H9 (cell line): ENCODE data around the gene SLC36A4. TPM values are rescaled to one million over a fixed set of nuclear protein-coding genes. Genes with fewer than 3 reads are reported as not detected.

Experiments used
- DNase-seq: peaks from one replicate; pipeline ENCODE4 v3.0.0-alpha.2; 2017
- H2AFZ ChIP-seq: one replicate; pipeline ENCODE4 v1.6.1; 2013; ENCODE audit warnings: mild to moderate bottlenecking, low read length, control low read depth, moderate library complexity
- H2AK5ac ChIP-seq: 2 replicates; pipeline ENCODE4 v1.6.1; 2013; ENCODE audit warnings: low read length, control low read depth, mixed read lengths; ENCODE audit not compliant: insufficient read length
- H2BK120ac ChIP-seq: one replicate; pipeline ENCODE4 v1.6.1; 2013; ENCODE audit warnings: low read depth, mild to moderate bottlenecking, low read length, control low read depth, inconsistent platforms; ENCODE audit not compliant: poor library complexity, severe bottlenecking
- H2BK12ac ChIP-seq: 2 replicates; pipeline ENCODE4 v1.6.1; 2013; ENCODE audit warnings: low read length, control low read depth, mixed read lengths, low read depth; ENCODE audit not compliant: insufficient read length
- H2BK15ac ChIP-seq: 2 replicates; pipeline ENCODE4 v1.6.1; 2013; ENCODE audit warnings: low read depth, low read length, control low read depth
- H2BK20ac ChIP-seq: one replicate; pipeline ENCODE4 v1.6.1; 2013; ENCODE audit warnings: low read depth, mild to moderate bottlenecking, low read length, control low read depth, inconsistent platforms; ENCODE audit not compliant: poor library complexity, severe bottlenecking
- H2BK5ac ChIP-seq: 2 replicates; pipeline ENCODE4 v1.6.1; 2013; ENCODE audit warnings: low read length, control low read depth, mixed read lengths; ENCODE audit not compliant: insufficient read length
- H3K14ac ChIP-seq: 2 replicates; pipeline ENCODE4 v1.6.1; 2013; ENCODE audit warnings: low read length, control low read depth; ENCODE audit not compliant: insufficient read depth
- H3K18ac ChIP-seq: 2 replicates; pipeline ENCODE4 v1.6.1; 2013; ENCODE audit warnings: low read depth, mild to moderate bottlenecking, mixed read lengths, low read length, control low read depth; ENCODE audit not compliant: insufficient read length
- H3K23ac ChIP-seq: 2 replicates; pipeline ENCODE4 v1.6.1; 2013; ENCODE audit warnings: low read length, control low read depth, mixed read lengths, low read depth; ENCODE audit not compliant: insufficient read length
- H3K23me2 ChIP-seq: 2 replicates; pipeline ENCODE4 v1.6.1; 2013; ENCODE audit warnings: low read depth, mild to moderate bottlenecking, mixed read lengths, low read length, control low read depth; ENCODE audit not compliant: insufficient read length, poor library complexity, severe bottlenecking
- H3K27ac ChIP-seq: 2 replicates; pipeline ENCODE4 v1.5.1; 2013; ENCODE audit warnings: low read length, control low read depth, mixed read lengths, low read depth; ENCODE audit not compliant: insufficient read length
- H3K27me3 ChIP-seq: 2 replicates; pipeline ENCODE4 v1.6.1; 2013; ENCODE audit warnings: low read length, control low read depth, inconsistent platforms; ENCODE audit not compliant: insufficient read depth
- H3K4ac ChIP-seq: 2 replicates; pipeline ENCODE4 v1.6.1; 2013; ENCODE audit warnings: low read depth, mild to moderate bottlenecking, control low read depth, inconsistent platforms, low read length, moderate library complexity
- H3K4me1 ChIP-seq: 2 replicates; pipeline ENCODE4 v1.6.1; 2013; ENCODE audit warnings: low read length, control low read depth, inconsistent platforms; ENCODE audit not compliant: insufficient read depth
- H3K4me2 ChIP-seq: 2 replicates; pipeline ENCODE4 v1.6.1; 2013; ENCODE audit warnings: low read length, control low read depth, mixed read lengths; ENCODE audit not compliant: insufficient read length, insufficient read depth
- H3K56ac ChIP-seq: 2 replicates; pipeline ENCODE4 v1.6.1; 2013; ENCODE audit warnings: low read depth, mild to moderate bottlenecking, mixed read lengths, low read length, control low read depth; ENCODE audit not compliant: insufficient read length
- H3K79me1 ChIP-seq: 2 replicates; pipeline ENCODE4 v1.6.1; 2013; ENCODE audit warnings: low read depth, mild to moderate bottlenecking, moderate library complexity, low read length, control low read depth, inconsistent platforms; ENCODE audit not compliant: insufficient read depth, poor library complexity, severe bottlenecking
- H3K79me2 ChIP-seq: 2 replicates; pipeline ENCODE4 v1.6.1; 2013; ENCODE audit warnings: low read length, control low read depth, inconsistent platforms; ENCODE audit not compliant: insufficient read depth
- H3K9ac ChIP-seq: 2 replicates; pipeline ENCODE4 v1.6.1; 2013; ENCODE audit warnings: low read length, control low read depth, mixed read lengths; ENCODE audit not compliant: insufficient read length; ENCODE audit errors: extremely low read depth
- H3K9me3 ChIP-seq: one replicate; pipeline ENCODE4 v1.6.1; 2013; ENCODE audit warnings: low read depth, low read length, inconsistent platforms; ENCODE audit not compliant: control insufficient read depth
- H3T11ph ChIP-seq: one replicate; pipeline ENCODE4 v1.6.1; 2013; ENCODE audit warnings: mild to moderate bottlenecking, low read length, control low read depth, inconsistent platforms
- H4K20me1 ChIP-seq: one replicate; pipeline ENCODE4 v1.6.1; 2013; ENCODE audit not compliant: control insufficient read depth, insufficient read length, insufficient read depth
- H4K5ac ChIP-seq: 2 replicates; pipeline ENCODE4 v1.6.1; 2013; ENCODE audit warnings: low read depth, mild to moderate bottlenecking, mixed read lengths, low read length, control low read depth; ENCODE audit not compliant: insufficient read length
- H4K8ac ChIP-seq: replicated peaks from 2 replicates; pipeline ENCODE4 v1.6.1; 2013; ENCODE audit warnings: low read length, control low read depth, mixed read lengths, low read depth; ENCODE audit not compliant: insufficient read length
- H4K91ac ChIP-seq: 2 replicates; pipeline ENCODE4 v1.6.1; 2013; ENCODE audit warnings: low read depth, mild to moderate bottlenecking, moderate library complexity, mixed read lengths, low read length, control low read depth; ENCODE audit not compliant: insufficient read length
- H3K27ac Mint-ChIP-seq, 3 experiments: 2 replicates in 2 of 3; 3 replicates in 1 of 3; pipeline ENCODE4 v1.8.0; 2020 to 2021; ENCODE audit warnings: mixed read lengths in 3 of 3, mild to moderate bottlenecking in 1 of 3, moderate library complexity in 1 of 3
- H3K27me3 Mint-ChIP-seq: 2 replicates; pipeline ENCODE4 v1.8.0; 2021; ENCODE audit warnings: low read depth, mild to moderate bottlenecking, moderate library complexity, mixed read lengths
- H3K36me3 Mint-ChIP-seq, 3 experiments: 2 replicates in 2 of 3; 3 replicates in 1 of 3; pipeline ENCODE4 v1.8.0; 2020 to 2021; ENCODE audit warnings: low read depth in 3 of 3, mixed read lengths in 3 of 3; ENCODE audit not compliant: insufficient read depth in 1 of 3
- H3K4me1 Mint-ChIP-seq, 2 experiments: 2 replicates each; pipeline ENCODE4 v1.8.0; 2020; ENCODE audit warnings: mixed read lengths in 2 of 2
- H3K4me3 Mint-ChIP-seq, 2 experiments: 2 replicates in 1 of 2; 3 replicates in 1 of 2; pipeline ENCODE4 v1.8.0; 2020 to 2021; ENCODE audit warnings: mild to moderate bottlenecking in 2 of 2, mixed read lengths in 2 of 2, moderate library complexity in 1 of 2
- H3K9me3 Mint-ChIP-seq, 2 experiments: 2 replicates in 1 of 2; 3 replicates in 1 of 2; pipeline ENCODE4 v1.8.0; 2020; ENCODE audit warnings: mild to moderate bottlenecking in 2 of 2, mixed read lengths in 2 of 2, moderate library complexity in 1 of 2
- CTCF ChIP-seq: fragments of 200-600 bp; sonication (generic); conservative IDR thresholded peaks from 3 replicates; pipeline ENCODE4 v1.8.0; 2021; ENCODE audit warnings: antibody characterized with exemption, mild to moderate bottlenecking
- whole genome bisulfite sequencing: extraction: QIAGEN DNeasy Blood & Tissue Kit; methylation state at CpG from one replicate; pipeline ENCODE4 v1.1.7; 2013; ENCODE audit warnings: missing lambda C conversion rate, low lambda C conversion rate, mixed read lengths; ENCODE audit not compliant: insufficient read length; ENCODE audit errors: extremely low coverage; 5-methylcytosine and 5-hydroxymethylcytosine counted together
- total RNA-seq: library from RNA; stranded (reverse); gene quantifications from 2 replicates; pipeline ENCODE4 v1.2.1, GENCODE V29; 2021

The SLC36A4 gene
- total RNA-seq, 1 experiment from 2014 or later = 33.3 TPM

GRCh38 chr11:93199616-93200015, 1.8 kb upstream of the SLC36A4 start:
- Histone ChIP-seq H3K4me2 (no peak overlapping the region), H3K9me3 (no peaks in the 10 kb centered on the region), H2BK12ac (no peak overlapping the region), H3K14ac (no peak overlapping the region), H3K79me1 (no peaks in the 10 kb centered on the region), H3K23me2 (peaks cover 4% of the 10 kb centered on the region), H3K4me1 (no peaks in the 10 kb centered on the region), H2AFZ (no peak overlapping the region), H2BK20ac (no peak overlapping the region), H2BK120ac (no peak overlapping the region), H3K4ac (no peak overlapping the region), H2BK5ac (no peak overlapping the region), H3K79me2 (no peaks in the 10 kb centered on the region; the same call in 1 of the 2 replicates), H3K27ac (no peak overlapping the region), H3K27me3 (no peaks in the 10 kb centered on the region), H3K9ac (no peak overlapping the region), H3K56ac (no peak overlapping the region), H3K23ac (no peak overlapping the region), H3K18ac (no peak overlapping the region), H4K5ac (no peak overlapping the region), H4K8ac (no peak overlapping the region), H4K91ac (no peak overlapping the region), H3T11ph (no peak overlapping the region), H2AK5ac (no peak overlapping the region), H4K20me1 (no peaks in the 10 kb centered on the region), H2BK15ac (no peak overlapping the region)
- H3K36me3 Mint-ChIP-seq = no peaks in the 10 kb centered on the region; a peak in 1 of 7 replicates
- no peaks in the 10 kb centered on the region for H3K27me3 Mint-ChIP-seq
- DNase-seq = no peak
- H3K9me3 Mint-ChIP-seq = no peaks in the 10 kb centered on the region
- no peak for TF ChIP-seq CTCF
- peaks cover 13 to 22% of the 10 kb centered on the region in 2 experiments for H3K4me1 Mint-ChIP-seq
- H3K27ac Mint-ChIP-seq = no peak overlapping the region; a peak in 1 of 7 replicates
- no peak overlapping the region for H3K4me3 Mint-ChIP-seq
- no CpG with 5 or more reads among the region's 1 CpG for WGBS
